ENCODE results near the gene GNAQ. TPM values are rescaled to one million over a fixed set of nuclear protein-coding genes. Genes with fewer than 3 reads are reported as not detected.

GNAQ gene
- polyA plus RNA-seq, 1 donor: 29.4 TPM

- no peak for DNase-seq
Observed at GRCh38 chr9:78001946-78002731, 29.5 kb downstream of the GNAQ start.

- DNase-seq: no peak
Observed at GRCh38 chr9:78000221-78000620, 31.4 kb downstream of the GNAQ start.

- DNase-seq: no peak
Observed at GRCh38 chr9:77999231-77999631, 32.4 kb downstream of the GNAQ start.

- no peak for DNase-seq
Observed at GRCh38 chr9:77997611-77998284, 33.9 kb downstream of the GNAQ start.

- no peak for DNase-seq
Observed at GRCh38 chr9:77996696-77997095, 34.9 kb downstream of the GNAQ start.

GRCh38 chr9:77991191-77991590, 40.4 kb downstream of the GNAQ start:
- DNase-seq: no peak

GRCh38 chr9:77989909-77990308, 41.7 kb downstream of the GNAQ start:
- no peak for DNase-seq

- DNase-seq: no peak
Observed at GRCh38 chr9:77989458-77989857, 42.2 kb downstream of the GNAQ start.

- no peak for DNase-seq
Observed at GRCh38 chr9:77988630-77989029, 43.0 kb downstream of the GNAQ start.

GRCh38 chr9:77987880-77988525, 43.6 kb downstream of the GNAQ start:
- DNase-seq: no peak

GRCh38 chr9:77987081-77987656, 44.4 kb downstream of the GNAQ start:
- DNase-seq: no peak

GRCh38 chr9:77985996-77986395, 45.6 kb downstream of the GNAQ start:
- no peak for DNase-seq

- no peak for DNase-seq
Observed at GRCh38 chr9:77983320-77983662, 48.3 kb downstream of the GNAQ start.

GRCh38 chr9:77982581-77983319, 48.9 kb downstream of the GNAQ start:
- DNase-seq: no peak

GRCh38 chr9:77981907-77982306, 49.7 kb downstream of the GNAQ start:
- DNase-seq: no peak

GRCh38 chr9:77981332-77981731, 50.3 kb downstream of the GNAQ start:
- no peak for DNase-seq

- DNase-seq: no peak
Observed at GRCh38 chr9:77980622-77981021, 51.0 kb downstream of the GNAQ start.

- DNase-seq: no peak
Observed at GRCh38 chr9:77978086-77978781, 53.4 kb downstream of the GNAQ start.

- DNase-seq: no peak
Observed at GRCh38 chr9:77977210-77977611, 54.4 kb downstream of the GNAQ start.

GRCh38 chr9:77975806-77976205, 55.8 kb downstream of the GNAQ start:
- no peak for DNase-seq

GRCh38 chr9:77975036-77975435, 56.6 kb downstream of the GNAQ start:
- no peak for DNase-seq

- DNase-seq: no peak
Observed at GRCh38 chr9:77974434-77974833, 57.2 kb downstream of the GNAQ start.
